Common myeloid progenitor, CD34-positive (primary cell): Measurements from ENCODE around the gene SLC12A2. TPM values are rescaled to one million over a fixed set of nuclear protein-coding genes. Genes with fewer than 3 reads are reported as not detected.

Source experiments
- CTCF ChIA-PET: fragments of 350-600 bp; sonication (Branson Sonifier 250); formaldehyde crosslinking; loops from one replicate; lab custom pipeline; 2021; ENCODE audit warnings: antibody characterized with exemption; lab: Charles Lee
- POLR2A ChIA-PET: fragments of 350-600 bp; sonication (Branson Sonifier 250); formaldehyde crosslinking; loops from one replicate; lab custom pipeline; 2021; ENCODE audit warnings: antibody characterized with exemption; lab: Charles Lee
- DNase-seq, 3 donors: peaks; one replicate each; pipeline versions ENCODE4 v3.0.0 to v3.0.0-alpha.2; 2013
- H3K27ac ChIP-seq, 2 experiments: 1 replicate in 1 of 2; 2 replicates in 1 of 2; pipeline ENCODE4 v1.7.0; 2013; ENCODE audit warnings: inconsistent platforms in 2 of 2, low read length in 2 of 2, mild to moderate bottlenecking in 2 of 2, low read depth in 1 of 2, moderate library complexity in 1 of 2; ENCODE audit not compliant: severe bottlenecking in 2 of 2, insufficient read depth in 1 of 2, poor library complexity in 1 of 2
- H3K27me3 ChIP-seq, 5 experiments: replicated peaks in 2 of 5; 1 replicate in 3 of 5; 2 replicates in 2 of 5; pipeline versions ENCODE4 v1.6.1 to v1.7.0; 2013; ENCODE audit warnings: low read length in 4 of 5, mild to moderate bottlenecking in 2 of 5, moderate library complexity in 2 of 5, inconsistent platforms in 1 of 5; ENCODE audit not compliant: insufficient read depth in 5 of 5, control insufficient read depth in 4 of 5
- H3K36me3 ChIP-seq, 4 experiments: 1 replicate in 2 of 4; 2 replicates in 2 of 4; pipeline versions ENCODE4 v1.6.1 to v1.7.0; 2013; ENCODE audit warnings: low read length in 3 of 4, control low read depth in 1 of 4, mild to moderate bottlenecking in 1 of 4; ENCODE audit not compliant: control insufficient read depth in 4 of 4, insufficient read depth in 4 of 4
- H3K4me1 ChIP-seq, 4 experiments: 1 replicate in 3 of 4; 2 replicates in 1 of 4; pipeline versions ENCODE4 v1.6.1 to v1.7.1; 2013; ENCODE audit warnings: low read length in 3 of 4, mild to moderate bottlenecking in 3 of 4, control low read depth in 1 of 4, inconsistent platforms in 1 of 4, moderate library complexity in 1 of 4; ENCODE audit not compliant: control insufficient read depth in 4 of 4, insufficient read depth in 4 of 4; ENCODE audit errors: control extremely low read depth in 1 of 4
- H3K4me3 ChIP-seq, 7 experiments: 1 replicate in 4 of 7; 2 replicates in 3 of 7; pipeline versions ENCODE4 v1.5.1 to v1.7.0; 2013; ENCODE audit warnings: mild to moderate bottlenecking in 7 of 7, low read length in 6 of 7, moderate library complexity in 6 of 7, inconsistent platforms in 2 of 7, low read depth in 2 of 7, control low read depth in 1 of 7; ENCODE audit not compliant: insufficient read depth in 4 of 7, control insufficient read depth in 1 of 7; ENCODE audit errors: extremely low read depth in 1 of 7
- H3K9me3 ChIP-seq, 5 experiments: 1 replicate in 4 of 5; 2 replicates in 1 of 5; pipeline versions ENCODE4 v1.6.1 to v1.7.1; 2013; ENCODE audit warnings: low read length in 4 of 5, mild to moderate bottlenecking in 2 of 5, inconsistent platforms in 1 of 5, low read depth in 1 of 5, moderate library complexity in 1 of 5; ENCODE audit not compliant: control insufficient read depth in 4 of 5, insufficient read depth in 2 of 5; ENCODE audit errors: control extremely low read depth in 1 of 5
- WGBS: methylation state at CpG from one replicate; pipeline ENCODE4 v1.1.5; 2013; ENCODE audit not compliant: insufficient coverage; 5-methylcytosine and 5-hydroxymethylcytosine counted together
- polyA plus RNA-seq: library from polyadenylated mRNA; unstranded; fragments of 120-200 nt; gene quantifications from one replicate; pipeline ENCODE4 v1.2.1, GENCODE V29; 2013

Gene SLC12A2
- polyA plus RNA-seq = 9.1 TPM

- H3K4me1 ChIP-seq = peaks cover 14 to 46% (median 22%) of the 10 kb centered on the region in 4 experiments
- ChIA-PET CTCF (interaction anchor here (0.6 to 2.5 kb wide), 12 partner anchors 9 to 323 kb away, joined by 3 to 6 read pairs (median 3); no protein-coding TSS in a partner anchor), POLR2A (no interaction called here)
- H3K27ac ChIP-seq = peak within 1 kb of the TSS; percentile 30 to 78
- DNase-seq = peak; percentile 98 to 99 (median 99)
- 0% methylated on average over 71 of the region's 104 CpGs for WGBS
- peak within 1 kb of the TSS; percentile 60 to 94 (median 86) for H3K4me3 ChIP-seq
- H3K9me3 ChIP-seq = no peaks in the 10 kb centered on the region
- peaks cover 0 to 5% (median 0%) of the 10 kb centered on the region in 4 experiments for H3K36me3 ChIP-seq
- no peaks in the 10 kb centered on the region for H3K27me3 ChIP-seq
Observed at GRCh38 chr5:128083033-128083810, at the start of gene SLC12A2. Gene SLC12A2 (plus strand): TSS chr5:128083766. CDS start chr5:128083955, 189 bp downstream.

- H3K27ac ChIP-seq = no peak overlapping the region
- ChIA-PET CTCF (no interaction called here), POLR2A (interaction anchor here (0.6 kb wide), 1 partner anchor 124 kb away, joined by 3 read pairs; no protein-coding TSS in a partner anchor)
- H3K4me3 ChIP-seq = no peak overlapping the region
- peaks cover 3 to 20% (median 8%) of the 10 kb centered on the region in 4 experiments for H3K4me1 ChIP-seq
- DNase-seq = no peak
- WGBS = 100% methylated on average over 2 of the region's 4 CpGs
- peaks cover 0 to 8% (median 0%) of the 10 kb centered on the region in 5 experiments for H3K9me3 ChIP-seq
- H3K36me3 ChIP-seq = peaks cover 0 to 3% (median 0%) of the 10 kb centered on the region in 4 experiments
- H3K27me3 ChIP-seq = no peaks in the 10 kb centered on the region
Observed at GRCh38 chr5:128035689-128036088, 47.9 kb upstream of the SLC12A2 start.

- CTCF ChIA-PET = interaction anchor here (2.2 kb wide), 1 partner anchor 22 kb away, joined by 6 read pairs; no protein-coding TSS in a partner anchor
- Histone ChIP-seq H3K27ac (no peak overlapping the region), H3K27me3 (no peaks in the 10 kb centered on the region), H3K4me1 (peaks cover 3 to 20% (median 8%) of the 10 kb centered on the region in 4 experiments), H3K9me3 (peaks cover 0 to 5% (median 0%) of the 10 kb centered on the region in 5 experiments), H3K4me3 (no peak overlapping the region), H3K36me3 (no peaks in the 10 kb centered on the region)
- POLR2A ChIA-PET = no interaction called here
- DNase-seq = no peak
- no CpG with 5 or more reads among the region's 1 CpG for WGBS
Observed at GRCh38 chr5:128036950-128037349, 46.6 kb upstream of the SLC12A2 start.

- Histone ChIP-seq H3K4me1 (peaks cover 3 to 20% (median 8%) of the 10 kb centered on the region in 4 experiments), H3K27me3 (no peaks in the 10 kb centered on the region), H3K4me3 (no peak overlapping the region), H3K27ac (no peak overlapping the region), H3K9me3 (no peaks in the 10 kb centered on the region), H3K36me3 (peaks cover 0 to 4% (median 0%) of the 10 kb centered on the region in 4 experiments)
- POLR2A ChIA-PET = no interaction called here
- peak; percentile 86 to 97 (median 94) for DNase-seq
- CTCF ChIA-PET = interaction anchor here (1.1 to 2.2 kb wide), 3 partner anchors 23 to 44 kb away, joined by 3 to 6 read pairs (median 4); no protein-coding TSS in a partner anchor
Observed at GRCh38 chr5:128038643-128039042, 44.9 kb upstream of the SLC12A2 start.

- Histone ChIP-seq H3K4me3 (no peak overlapping the region), H3K9me3 (peaks cover 0 to 5% (median 0%) of the 10 kb centered on the region in 5 experiments), H3K27me3 (no peaks in the 10 kb centered on the region), H3K36me3 (peaks cover 0 to 6% (median 4%) of the 10 kb centered on the region in 4 experiments), H3K4me1 (peaks cover 3 to 20% (median 8%) of the 10 kb centered on the region in 4 experiments), H3K27ac (no peak overlapping the region)
- no peak for DNase-seq
- ChIA-PET CTCF (interaction anchor here (1.1 to 1.4 kb wide), 2 partner anchors 16 to 477 kb away, joined by 3 read pairs; no protein-coding TSS in a partner anchor), POLR2A (no interaction called here)
- whole genome bisulfite sequencing = 100% methylated on average over 1 of the region's 1 CpG
Observed at GRCh38 chr5:128040927-128041326, 42.6 kb upstream of the SLC12A2 start.

- H3K4me3 ChIP-seq = no peak overlapping the region
- ChIA-PET POLR2A (no interaction called here), CTCF (no interaction called here)
- H3K9me3 ChIP-seq = peaks cover 0 to 19% (median 0%) of the 10 kb centered on the region in 5 experiments
- no peak overlapping the region for H3K27ac ChIP-seq
- H3K4me1 ChIP-seq = no peaks in the 10 kb centered on the region
- H3K36me3 ChIP-seq = peaks cover 0 to 22% (median 6%) of the 10 kb centered on the region in 4 experiments
- DNase-seq = no peak
- no peaks in the 10 kb centered on the region for H3K27me3 ChIP-seq
Observed at GRCh38 chr5:128052780-128053179, 30.8 kb upstream of the SLC12A2 start.
